HCT116 (cell line): ENCODE results near the gene DGKZ. TPM values are rescaled to one million over a fixed set of nuclear protein-coding genes. Genes with fewer than 3 reads are reported as not detected.

Source experiments
- ATAC-seq: fragments of 200-7000 bp; cut with Tn5 transposase; 2 replicates; pipeline ENCODE4 v1.9.1; 2020; ENCODE audit warnings: mild to moderate bottlenecking, moderate library complexity
- BruUV-seq: library from RNA; stranded (reverse); fragments of 400-500 nt; replicated peaks from 2 replicates; lab custom pipeline; 2021; lab: Mats Ljungman, UMichigan
- CTCF ChIA-PET: fragments of 300-600 bp; sonication (Branson Sonifier 250); formaldehyde crosslinking; loops from one replicate; lab custom pipeline; 2021; ENCODE audit warnings: antibody characterized with exemption; lab: Charles Lee
- POLR2A ChIA-PET: fragments of 300-600, 350-600 bp; sonication (Branson Sonifier 250); formaldehyde crosslinking; loops from one replicate; lab custom pipeline; 2021; ENCODE audit warnings: antibody characterized with exemption; lab: Charles Lee
- RAD21 ChIA-PET, 2 experiments: fragments of 300-600 bp; sonication (Branson Sonifier 250); formaldehyde crosslinking; loops; one replicate each; lab custom pipeline; 2023; ENCODE audit warnings: low total read pairs in 2 of 2; ENCODE audit not compliant: uncharacterized antibody in 2 of 2, unreplicated experiment in 2 of 2, low non-redundant PET in 1 of 2; lab: Charles Lee
- DNase-seq: peaks from one replicate; pipeline ENCODE4 v3.0.0-alpha.2; 2010; ENCODE audit warnings: low read depth, low spot score
- H2AFZ ChIP-seq: fragments of 200-600 bp; shearing (Covaris generic), sonication (generic); 2 replicates; pipeline ENCODE4 v1.6.1; 2017; ENCODE audit warnings: low read depth, mixed run types, mixed read lengths, antibody characterized with exemption, low read length; ENCODE audit not compliant: poor library complexity, severe bottlenecking
- H3K27ac ChIP-seq: 2 replicates; pipeline ENCODE4 v1.5.1; 2012; ENCODE audit warnings: low read depth, low read length
- H3K27me3 ChIP-seq: fragments of 200-600 bp; sonication (generic); 2 replicates; pipeline ENCODE4 v1.6.1; 2016; ENCODE audit warnings: mixed run types, low read length, mixed read lengths; ENCODE audit not compliant: insufficient read depth
- H3K36me3 ChIP-seq, 2 experiments: fragments of 200-500 bp in 1 of 2; fragments of 200-600 bp in 1 of 2; sonication (Bioruptor generic) in 1 of 2; sonication (generic) in 1 of 2; 2 replicates each; pipeline versions ENCODE4 v1.5.1 to v1.6.1; 2014 to 2016; ENCODE audit warnings: low read length in 2 of 2, inconsistent platforms in 1 of 2, mixed read lengths in 1 of 2, mixed run types in 1 of 2; ENCODE audit not compliant: insufficient read depth in 2 of 2, control insufficient read depth in 1 of 2
- H3K4me1 ChIP-seq, 2 experiments: fragments of 200-600 bp in 1 of 2; sonication (generic) in 1 of 2; 2 replicates each; pipeline versions ENCODE4 v1.5.1 to v1.6.1; 2012 to 2017; ENCODE audit warnings: low read length in 2 of 2, inconsistent platforms in 1 of 2, mild to moderate bottlenecking in 1 of 2, mixed read lengths in 1 of 2, mixed run types in 1 of 2, moderate library complexity in 1 of 2; ENCODE audit not compliant: insufficient read depth in 2 of 2, control insufficient read depth in 1 of 2
- H3K4me2 ChIP-seq: fragments of 200-600 bp; sonication (generic); 2 replicates; pipeline ENCODE4 v1.6.1; 2017; ENCODE audit warnings: mixed run types, low read length, mixed read lengths
- H3K4me3 ChIP-seq, 2 experiments: fragments of 200-600 bp in 1 of 2; sonication (generic) in 1 of 2; replicated peaks in 1 of 2; 2 replicates each; pipeline ENCODE4 v1.5.1; 2011 to 2016; ENCODE audit warnings: low read length in 2 of 2, control low read depth in 1 of 2, low read depth in 1 of 2, mild to moderate bottlenecking in 1 of 2, mixed read lengths in 1 of 2, mixed run types in 1 of 2
- H3K79me2 ChIP-seq: fragments of 200-600 bp; sonication (generic); 2 replicates; pipeline ENCODE4 v1.6.1; 2017; ENCODE audit warnings: mild to moderate bottlenecking, mixed run types, low read length, moderate library complexity, mixed read lengths; ENCODE audit not compliant: insufficient read depth
- H3K9ac ChIP-seq: fragments of 200-600 bp; sonication (generic); 2 replicates; pipeline ENCODE4 v1.6.1; 2016; ENCODE audit warnings: low read length, mixed read lengths
- H3K9me2 ChIP-seq: fragments of 200-600 bp; sonication (generic), shearing (Covaris generic); 2 replicates; pipeline ENCODE4 v1.6.1; 2017; ENCODE audit warnings: mixed run types, mild to moderate bottlenecking, moderate library complexity; ENCODE audit not compliant: insufficient read depth
- H3K9me3 ChIP-seq, 2 experiments: fragments of 200-500 bp in 1 of 2; fragments of 200-600 bp in 1 of 2; sonication (Bioruptor generic) in 1 of 2; sonication (generic) in 1 of 2; 2 replicates each; pipeline ENCODE4 v1.6.1; 2014 to 2017; ENCODE audit warnings: low read length in 2 of 2, mixed read lengths in 2 of 2, inconsistent platforms in 1 of 2, low read depth in 1 of 2, mild to moderate bottlenecking in 1 of 2, mixed run types in 1 of 2, moderate library complexity in 1 of 2; ENCODE audit not compliant: control insufficient read depth in 1 of 2, insufficient read depth in 1 of 2
- H4K20me1 ChIP-seq: fragments of 200-600 bp; sonication (generic), shearing (Covaris generic); 2 replicates; pipeline ENCODE4 v1.6.1; 2017; ENCODE audit warnings: mixed run types, mild to moderate bottlenecking, moderate library complexity; ENCODE audit not compliant: insufficient read depth
- CEBPB ChIP-seq: IDR thresholded peaks from 2 replicates; pipeline ENCODE4 v1.6.1; 2012; ENCODE audit warnings: low read depth
- CTCF ChIP-seq, 3 experiments: fragments of 200-600 bp in 1 of 3; sonication (generic) in 1 of 3; IDR thresholded peaks in 2 of 3; conservative IDR thresholded peaks in 1 of 3; 2 replicates each; pipeline ENCODE4 v1.5.1; 2012 to 2017; ENCODE audit warnings: low read depth in 2 of 3, low read length in 2 of 3, antibody characterized with exemption in 1 of 3, borderline replicate concordance in 1 of 3, control low read depth in 1 of 3, mild to moderate bottlenecking in 1 of 3, mixed read lengths in 1 of 3, mixed run types in 1 of 3, moderate library complexity in 1 of 3; ENCODE audit not compliant: insufficient read depth in 1 of 3
- ELF1 ChIP-seq: IDR thresholded peaks from 2 replicates; pipeline ENCODE4 v1.6.1; 2012; ENCODE audit warnings: low read depth, borderline replicate concordance
- EZH2 ChIP-seq: fragments of 200-600 bp; sonication (generic); IDR thresholded peaks from 2 replicates; pipeline ENCODE4 v1.6.1; 2017; ENCODE audit warnings: antibody characterized with exemption, mixed run types
- JUND ChIP-seq: IDR thresholded peaks from 2 replicates; pipeline ENCODE4 v1.6.1; 2012
- MAX ChIP-seq: IDR thresholded peaks from 2 replicates; pipeline ENCODE4 v1.6.1; 2012
- POLR2A ChIP-seq: IDR thresholded peaks from 2 replicates; pipeline ENCODE4 v1.7.0; 2011; ENCODE audit warnings: borderline replicate concordance; ENCODE audit not compliant: insufficient read depth, insufficient read length; ENCODE audit errors: extremely low read depth
- POLR2AphosphoS5 ChIP-seq: IDR thresholded peaks from 2 replicates; pipeline ENCODE4 v1.6.1; 2011; ENCODE audit warnings: mild to moderate bottlenecking, low read depth, low read length, moderate library complexity
- RAD21 ChIP-seq: IDR thresholded peaks from 2 replicates; pipeline ENCODE4 v1.6.1; 2012; ENCODE audit warnings: low read depth, mild to moderate bottlenecking
- SIN3A ChIP-seq: IDR thresholded peaks from 2 replicates; pipeline ENCODE4 v1.6.1; 2012; ENCODE audit warnings: low read depth
- ZBTB33 ChIP-seq: IDR thresholded peaks from 2 replicates; pipeline ENCODE4 v1.6.1; 2011; ENCODE audit warnings: mild to moderate bottlenecking, low read length, moderate library complexity; ENCODE audit not compliant: insufficient replicate concordance; ENCODE audit errors: extremely low read depth
- ZFX ChIP-seq: fragments of 450-650 bp; IDR thresholded peaks from 2 replicates; pipeline ENCODE4 v1.6.1; 2017
- ZNF274 ChIP-seq: fragments of 200-500 bp; sonication (Bioruptor generic); IDR thresholded peaks from 2 replicates; pipeline ENCODE4 v1.6.1; 2014; ENCODE audit warnings: mild to moderate bottlenecking, low read depth, low read length, inconsistent platforms
- intact Hi-C: fragments of 100-400 bp; cut with micrococcal nuclease; formaldehyde crosslinking; loops from 2 replicates; pipeline ENCODE4 v1.10.0; 2022
- total RNA-seq: library from RNA; stranded (reverse); gene quantifications from one replicate; pipeline ENCODE4 v1.2.1, GENCODE V29; 2021; ENCODE audit not compliant: unreplicated experiment

Gene DGKZ
- total RNA-seq, 1 experiment from 2014 or later = 70.2 TPM

- Histone ChIP-seq H3K4me3 (no peak overlapping the region), H3K27ac (no peak overlapping the region), H3K36me3 (0 out of 4 replicates have a peak, but pooled peaks cover 0 to 2% of the 10 kb centered on the region in 2 experiments), H3K9me3 (no peaks in the 10 kb centered on the region), H3K9me2 (no peaks in the 10 kb centered on the region), H2AFZ (no peak overlapping the region), H3K27me3 (no peaks in the 10 kb centered on the region), H4K20me1 (peaks cover 7% of the 10 kb centered on the region; the same call in 1 of the 2 replicates), H3K4me2 (peak overlapping the region; percentile 25; the same call in 1 of the 2 replicates), H3K4me1 (peaks cover 13 to 32% of the 10 kb centered on the region in 2 experiments; a peak in 3 of 4 replicates), H3K79me2 (peaks cover 79% of the 10 kb centered on the region), H3K9ac (no peak overlapping the region)
- ChIA-PET CTCF (interaction anchor here (0.9 to 2.2 kb wide), 15 partner anchors 9 to 505 kb away, joined by 3 to 10 read pairs (median 4); partner anchors contain the start of gene CHRM4), RAD21 (interaction anchor here in 1 of 2 experiments (0.6 kb wide), 1 partner anchor 37 kb away, joined by 4 read pairs; no protein-coding TSS in a partner anchor), POLR2A (no interaction called here)
- ATAC-seq (no peak), DNase-seq (no peak)
- TF ChIP-seq MAX = no peak
- no peak for TF ChIP-seq JUND
- no peak for TF ChIP-seq RAD21
- no peak for TF ChIP-seq POLR2AphosphoS5
- intact Hi-C loops = no loop called here
- BruUV-seq = no TSS peak
Measured at GRCh38 chr11:46351606-46352005, 4.3 kb downstream of the DGKZ start.

- Histone ChIP-seq H3K27ac (peak overlapping the region; percentile 22; the same call in 1 of the 2 replicates), H3K9me3 (no peaks in the 10 kb centered on the region), H3K4me1 (peaks cover 10 to 27% of the 10 kb centered on the region in 2 experiments; a peak in 3 of 4 replicates), H2AFZ (no peak overlapping the region), H3K4me3 (no peak overlapping the region), H3K36me3 (0 out of 4 replicates have a peak, but pooled peaks cover 0 to 2% of the 10 kb centered on the region in 2 experiments), H3K79me2 (peaks cover 86% of the 10 kb centered on the region), H3K9me2 (no peaks in the 10 kb centered on the region), H3K27me3 (no peaks in the 10 kb centered on the region), H3K9ac (no peak overlapping the region), H3K4me2 (peak overlapping the region; percentile 25; the same call in 1 of the 2 replicates), H4K20me1 (peaks cover 7% of the 10 kb centered on the region; the same call in 1 of the 2 replicates)
- peak; percentile 42 for ATAC-seq
- ChIA-PET CTCF (interaction anchor here (0.5 to 2.2 kb wide), 16 partner anchors 9 to 506 kb away, joined by 3 to 10 read pairs (median 4); partner anchors contain the start of gene CHRM4), POLR2A (no interaction called here), RAD21 (interaction anchor here in 1 of 2 experiments (0.6 kb wide), 1 partner anchor 36 kb away, joined by 4 read pairs; no protein-coding TSS in a partner anchor)
- BruUV-seq = no TSS peak
- no peak for DNase-seq
- intact Hi-C loops = no loop called here
- peak; percentile 70 for TF ChIP-seq RAD21
- no peak for TF ChIP-seq EZH2
- no peak for TF ChIP-seq JUND
- no peak for TF ChIP-seq ELF1
- no peak for TF ChIP-seq ZBTB33
- peak; percentile 67 to 95 (median 89) for TF ChIP-seq CTCF (IDR thresholded peaks at IDR 0.05 in 2 of 3, conservative IDR thresholded peaks at IDR 0.05 in 1 of 3; ENCODE audit: borderline replicate concordance in 1 of 3, insufficient read depth in 1 of 3, low read depth in 2 of 3, low read length in 2 of 3)
- TF ChIP-seq SIN3A = no peak
- TF ChIP-seq POLR2A = no peak
- TF ChIP-seq ZFX = no peak
- TF ChIP-seq ZNF274 = no peak
- no peak for TF ChIP-seq CEBPB
Measured at GRCh38 chr11:46352063-46352841, 5.0 kb downstream of the DGKZ start.
